Measurements from ENCODE around the gene KAZN. TPM values are rescaled to one million over a fixed set of nuclear protein-coding genes. Genes with fewer than 3 reads are reported as not detected.
"Not testable (repeated sequence)": the region's sequence is repeated elsewhere in the genome, so short reads cannot be mapped to it uniquely, and the experiment has no call there.

Gene KAZN
- total RNA-seq, 2 donors from 2014 or later: 0.22 to 0.74 TPM

DNA sequence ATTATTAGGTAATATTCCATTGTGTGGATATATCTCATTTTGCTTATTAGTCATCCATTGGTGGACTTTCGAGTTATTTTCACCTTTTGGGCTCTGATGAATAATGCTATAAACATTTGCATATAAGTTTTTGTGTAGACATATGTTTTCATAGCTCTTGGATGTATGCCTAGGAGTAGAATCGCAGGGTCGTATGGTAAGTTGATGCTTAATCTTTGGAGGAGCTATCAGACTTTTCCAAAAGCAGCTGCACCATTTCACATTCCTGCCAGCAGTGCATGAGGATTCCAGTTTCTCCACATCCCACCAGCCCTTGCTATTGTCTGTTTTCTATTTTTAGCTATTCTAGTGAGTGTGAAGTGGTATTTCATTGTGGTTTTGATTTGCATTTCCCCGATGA is 434.8 kb downstream of the KAZN start:
- Mint-ChIP-seq H3K4me1 (no peaks in the 10 kb centered on the region), H3K36me3 (ENCODE audit: low read depth) (no peaks in the 10 kb centered on the region), H3K27ac (no peak overlapping the region), H3K9me3 (no peaks in the 10 kb centered on the region), H3K27me3 (peaks cover 2% of the 10 kb centered on the region), H3K4me3 (no peak overlapping the region)
- ATAC-seq (replicated peaks): no peak

DNA sequence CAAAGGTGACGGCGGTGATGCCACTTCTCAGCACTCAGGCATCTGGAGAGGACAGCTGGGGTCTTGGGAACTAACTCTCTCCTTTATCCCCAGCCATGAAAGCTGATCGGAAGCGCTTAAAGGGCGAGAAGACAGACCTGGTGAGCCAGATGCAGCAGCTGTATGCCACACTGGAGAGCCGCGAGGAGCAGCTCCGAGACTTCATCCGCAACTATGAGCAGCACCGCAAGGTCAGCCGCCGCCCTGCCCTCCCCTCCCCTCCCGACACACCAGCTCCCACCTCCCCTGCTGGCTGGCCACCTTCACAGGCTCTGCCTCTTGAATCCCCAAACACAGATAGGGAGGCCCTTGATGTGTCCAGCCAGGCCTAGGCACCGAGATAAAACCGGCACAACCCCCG is 436.2 kb downstream of the KAZN start:
- H3K27me3 Mint-ChIP-seq: no peaks in the 10 kb centered on the region
- no peak overlapping the region for H3K4me3 Mint-ChIP-seq
- H3K36me3 Mint-ChIP-seq (ENCODE audit: low read depth): no peaks in the 10 kb centered on the region
- H3K27ac Mint-ChIP-seq: no peak overlapping the region
- ATAC-seq (replicated peaks): no peak
- H3K4me1 Mint-ChIP-seq: no peaks in the 10 kb centered on the region
- H3K9me3 Mint-ChIP-seq: no peaks in the 10 kb centered on the region

DNA sequence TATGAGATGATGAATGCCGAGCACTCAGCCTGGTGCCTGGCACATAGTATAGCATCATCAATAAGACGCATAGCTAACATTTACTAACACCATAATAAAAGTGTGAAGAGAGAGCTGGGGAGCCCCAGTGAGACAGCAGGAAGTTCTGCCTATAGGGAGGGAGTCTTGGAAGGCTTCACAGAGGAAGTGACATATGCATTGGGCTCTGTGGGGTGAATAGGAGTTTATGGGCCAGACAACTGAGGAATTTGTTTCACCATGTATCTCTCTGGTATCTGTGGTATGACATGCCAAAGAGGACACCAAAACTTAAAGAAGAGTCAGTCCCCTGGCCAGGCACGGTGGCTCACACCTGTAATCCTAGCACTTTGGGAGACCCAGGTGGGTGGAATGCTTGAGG is 436.8 kb downstream of the KAZN start:
- H3K27me3 Mint-ChIP-seq: no peaks in the 10 kb centered on the region
- no peaks in the 10 kb centered on the region for H3K9me3 Mint-ChIP-seq
- ATAC-seq (replicated peaks): no peak
- no peak overlapping the region for H3K27ac Mint-ChIP-seq
- H3K4me1 Mint-ChIP-seq: no peaks in the 10 kb centered on the region
- no peak overlapping the region for H3K4me3 Mint-ChIP-seq
- H3K36me3 Mint-ChIP-seq (ENCODE audit: low read depth): no peaks in the 10 kb centered on the region

DNA sequence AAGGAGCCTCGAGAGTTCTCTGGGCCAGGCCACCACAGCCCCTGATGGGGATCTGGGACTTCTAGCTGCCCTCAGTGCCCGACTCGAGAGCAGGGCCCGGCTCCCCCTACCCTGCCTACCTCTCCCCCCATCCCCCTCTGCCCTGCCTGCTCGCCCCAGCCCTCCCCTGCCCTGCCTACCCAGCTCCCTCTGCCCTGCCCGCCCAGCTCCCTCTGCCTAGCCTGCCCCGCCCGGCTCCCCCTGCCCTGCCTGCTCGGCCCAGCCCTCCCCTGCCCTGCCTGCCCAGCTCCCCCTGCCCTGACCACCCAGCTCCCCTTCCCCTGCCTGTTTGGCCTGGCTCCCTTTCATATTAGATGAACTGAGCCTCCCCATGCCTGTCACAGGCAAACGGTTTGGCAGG is 437.6 kb downstream of the KAZN start:
- H3K4me3 Mint-ChIP-seq: no peak overlapping the region
- H3K36me3 Mint-ChIP-seq (ENCODE audit: low read depth): no peaks in the 10 kb centered on the region
- ATAC-seq (replicated peaks): no peak
- no peaks in the 10 kb centered on the region for H3K4me1 Mint-ChIP-seq
- H3K27ac Mint-ChIP-seq: no peak overlapping the region
- H3K27me3 Mint-ChIP-seq: no peaks in the 10 kb centered on the region
- no peaks in the 10 kb centered on the region for H3K9me3 Mint-ChIP-seq

DNA sequence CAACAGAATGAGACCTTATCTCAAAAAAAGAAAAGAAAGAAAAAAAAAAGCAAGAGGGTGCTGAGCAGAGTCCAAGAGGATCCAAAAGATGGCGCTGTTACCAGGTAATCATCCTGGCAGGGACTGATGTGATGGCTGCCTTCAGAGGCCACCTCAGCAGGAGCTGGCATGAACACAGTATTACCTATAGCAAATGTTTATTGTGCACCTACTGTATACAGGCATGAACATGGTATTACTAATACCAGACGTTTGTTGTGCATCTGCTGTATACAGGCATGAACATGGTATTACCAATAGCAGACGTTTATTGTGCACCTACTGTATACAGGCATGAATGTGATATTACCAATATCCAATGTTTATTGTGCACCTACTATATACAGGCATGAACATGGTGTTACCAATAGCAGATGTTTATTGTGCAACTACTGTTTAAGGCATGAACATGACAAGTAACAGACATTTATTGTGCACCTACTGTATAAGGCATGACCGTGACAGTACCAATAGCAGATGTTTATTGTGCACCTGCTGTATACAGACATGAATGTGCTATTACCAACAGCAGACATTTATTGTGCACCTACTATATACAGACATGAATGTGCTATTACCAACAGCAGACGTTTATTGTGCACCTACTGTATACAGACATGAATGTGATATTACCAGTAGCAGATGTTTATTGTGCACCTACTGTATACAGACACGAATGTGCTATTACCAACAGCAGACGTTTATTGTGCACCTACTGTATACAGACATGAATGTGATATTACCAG is 439.9 kb downstream of the KAZN start:
- Mint-ChIP-seq H3K27ac (no peak overlapping the region), H3K27me3 (no peaks in the 10 kb centered on the region), H3K9me3 (no peaks in the 10 kb centered on the region), H3K36me3 (ENCODE audit: low read depth) (no peaks in the 10 kb centered on the region), H3K4me3 (no peak overlapping the region), H3K4me1 (no peaks in the 10 kb centered on the region)
- no peak for ATAC-seq (replicated peaks)

DNA sequence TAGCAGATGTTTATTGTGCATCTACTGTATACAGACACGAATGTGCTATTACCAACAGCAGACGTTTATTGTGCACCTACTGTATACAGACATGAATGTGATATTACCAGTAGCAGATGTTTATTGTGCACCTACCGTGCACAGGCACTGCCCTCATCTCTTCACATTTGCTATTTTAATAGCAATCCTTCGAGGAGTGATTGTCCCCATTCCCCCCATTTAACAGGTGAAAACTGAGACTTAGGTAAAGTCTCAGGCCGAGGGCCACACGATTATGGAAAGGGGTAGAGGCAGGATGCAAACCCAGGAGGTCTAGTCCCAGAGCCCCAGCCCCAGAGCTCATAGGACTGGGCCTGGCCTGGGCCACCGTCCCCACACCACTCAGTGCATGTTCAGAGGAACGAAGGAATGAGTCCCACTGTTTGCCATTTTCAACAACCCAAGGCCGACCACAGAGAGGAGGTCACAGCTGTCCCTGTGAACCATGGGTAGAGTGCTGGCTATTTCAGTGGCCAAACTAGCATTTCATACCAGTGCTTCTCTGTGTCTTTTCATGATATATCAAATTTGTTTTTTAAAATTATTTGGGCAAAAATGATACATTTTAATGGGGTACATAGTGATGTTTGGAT is 440.6 kb downstream of the KAZN start:
- no peak for ATAC-seq (replicated peaks)
- H3K4me1 Mint-ChIP-seq: no peaks in the 10 kb centered on the region
- no peaks in the 10 kb centered on the region for H3K9me3 Mint-ChIP-seq
- H3K27ac Mint-ChIP-seq: no peak overlapping the region
- no peaks in the 10 kb centered on the region for H3K27me3 Mint-ChIP-seq
- H3K4me3 Mint-ChIP-seq: no peak overlapping the region
- H3K36me3 Mint-ChIP-seq (ENCODE audit: low read depth): no peaks in the 10 kb centered on the region

DNA sequence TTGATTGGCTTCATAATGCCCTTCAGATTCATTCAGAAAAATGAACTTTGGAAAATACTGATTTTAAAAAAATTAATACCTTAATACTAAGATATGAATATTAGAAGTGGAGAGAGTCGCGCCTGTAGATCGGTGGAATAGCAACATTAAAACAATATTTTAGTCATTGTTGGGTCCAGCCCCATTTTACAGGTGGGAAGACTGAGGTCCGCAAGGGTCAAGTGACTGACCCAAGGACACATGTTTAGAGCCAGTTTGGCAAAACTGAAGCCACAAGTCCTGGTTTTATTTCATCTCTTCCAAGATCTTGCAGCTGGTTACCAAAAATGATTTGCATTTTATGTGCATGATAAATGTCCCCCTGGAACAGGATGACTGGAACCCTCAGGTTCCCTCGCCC is 441.4 kb downstream of the KAZN start:
- H3K36me3 Mint-ChIP-seq (ENCODE audit: low read depth): no peaks in the 10 kb centered on the region
- H3K4me1 Mint-ChIP-seq: no peaks in the 10 kb centered on the region
- no peak overlapping the region for H3K4me3 Mint-ChIP-seq
- no peak overlapping the region for H3K27ac Mint-ChIP-seq
- H3K27me3 Mint-ChIP-seq: no peaks in the 10 kb centered on the region
- H3K9me3 Mint-ChIP-seq: no peaks in the 10 kb centered on the region
- no peak for ATAC-seq (replicated peaks)

DNA sequence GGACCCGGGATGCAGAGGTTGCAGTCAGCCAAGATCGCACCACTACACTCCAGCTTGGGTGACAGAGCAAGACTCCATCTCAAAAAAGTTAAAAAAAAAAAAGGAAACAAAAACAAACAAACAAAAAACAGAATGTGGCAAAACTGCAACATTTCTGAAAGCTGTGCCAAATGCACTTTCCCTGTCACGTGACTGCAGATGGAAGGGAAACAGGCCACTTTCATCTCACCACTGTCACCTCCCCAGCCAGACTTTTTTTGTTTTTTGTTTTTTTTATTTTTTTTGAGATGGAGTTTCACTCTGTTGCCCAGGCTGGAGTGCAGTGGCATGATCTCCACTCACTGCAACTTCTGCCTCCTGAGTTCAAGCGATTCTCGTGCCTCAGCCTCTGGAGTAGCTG is 442.2 kb downstream of the KAZN start:
- not testable (repeated sequence) for H3K27ac Mint-ChIP-seq; H3K4me3 Mint-ChIP-seq; H3K27me3 Mint-ChIP-seq; H3K4me1 Mint-ChIP-seq; H3K36me3 Mint-ChIP-seq (ENCODE audit: low read depth); H3K9me3 Mint-ChIP-seq; ATAC-seq (replicated peaks)

DNA sequence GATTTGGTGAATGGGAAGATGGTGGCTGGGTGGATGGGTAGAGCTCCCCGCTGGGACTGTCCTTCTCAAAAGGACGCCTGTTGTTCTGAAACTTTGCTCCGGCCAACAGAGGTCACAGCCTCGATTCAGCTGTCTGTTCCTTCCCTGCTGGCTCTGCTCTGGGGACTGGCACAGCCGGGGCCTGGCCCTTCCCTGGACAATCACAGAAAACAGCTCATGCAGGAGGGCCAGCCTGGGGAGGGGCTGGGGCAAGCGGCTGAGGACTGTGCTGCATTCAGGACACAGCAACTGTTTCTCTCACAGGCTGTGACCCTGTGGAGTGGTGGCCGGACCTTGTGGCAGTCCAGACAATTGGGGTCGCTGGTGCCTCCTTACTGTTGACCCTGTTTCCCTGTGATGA is 444.4 kb downstream of the KAZN start:
- H3K4me1 Mint-ChIP-seq: no peaks in the 10 kb centered on the region
- no peak overlapping the region for H3K27ac Mint-ChIP-seq
- H3K4me3 Mint-ChIP-seq: no peak overlapping the region
- H3K36me3 Mint-ChIP-seq (ENCODE audit: low read depth): no peaks in the 10 kb centered on the region
- no peaks in the 10 kb centered on the region for H3K27me3 Mint-ChIP-seq
- ATAC-seq (replicated peaks): no peak
- no peaks in the 10 kb centered on the region for H3K9me3 Mint-ChIP-seq

DNA sequence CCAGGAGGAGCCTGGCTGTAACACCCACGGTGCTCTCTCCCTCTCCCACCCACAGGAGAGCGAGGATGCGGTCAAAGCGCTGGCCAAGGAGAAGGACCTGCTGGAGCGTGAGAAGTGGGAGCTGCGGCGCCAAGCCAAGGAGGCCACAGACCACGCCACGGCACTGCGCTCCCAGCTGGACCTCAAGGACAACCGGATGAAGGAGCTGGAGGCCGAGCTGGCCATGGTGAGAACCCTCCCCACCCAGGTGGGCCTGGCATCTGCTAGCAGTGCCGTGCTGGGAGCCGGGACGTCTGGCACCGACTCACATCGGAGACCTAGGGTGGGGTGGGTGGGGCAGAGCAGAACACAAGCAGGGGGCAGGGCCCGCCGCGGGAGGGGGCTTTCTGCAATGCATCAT is 445.4 kb downstream of the KAZN start:
- Mint-ChIP-seq H3K4me3 (no peak overlapping the region), H3K27me3 (no peaks in the 10 kb centered on the region), H3K9me3 (no peaks in the 10 kb centered on the region), H3K36me3 (ENCODE audit: low read depth) (no peaks in the 10 kb centered on the region), H3K4me1 (no peaks in the 10 kb centered on the region), H3K27ac (no peak overlapping the region)
- ATAC-seq (replicated peaks): no peak

DNA sequence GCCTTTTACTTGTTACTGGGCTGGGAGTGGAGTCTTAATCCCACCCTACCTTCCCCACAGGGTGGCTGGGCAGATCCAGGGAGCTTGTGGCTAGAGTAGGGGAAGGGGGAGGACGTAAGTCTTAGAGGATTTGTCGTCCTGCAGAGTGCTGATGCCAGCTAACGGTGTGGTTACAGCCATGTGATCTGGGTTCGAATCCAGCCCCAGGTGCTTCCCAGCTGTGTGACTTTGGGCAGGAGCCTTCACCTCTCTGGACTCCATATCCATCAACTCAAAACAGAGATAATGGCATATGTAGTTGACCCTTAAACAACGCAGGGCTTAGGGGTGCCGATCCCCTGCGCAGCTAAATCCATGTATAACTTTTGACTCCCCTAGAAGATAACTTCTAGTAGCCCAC is 446.6 kb downstream of the KAZN start:
- Mint-ChIP-seq H3K4me3 (no peak overlapping the region), H3K27me3 (no peaks in the 10 kb centered on the region), H3K27ac (no peak overlapping the region), H3K9me3 (no peaks in the 10 kb centered on the region), H3K36me3 (ENCODE audit: low read depth) (no peaks in the 10 kb centered on the region), H3K4me1 (no peaks in the 10 kb centered on the region)
- ATAC-seq (replicated peaks): no peak

DNA sequence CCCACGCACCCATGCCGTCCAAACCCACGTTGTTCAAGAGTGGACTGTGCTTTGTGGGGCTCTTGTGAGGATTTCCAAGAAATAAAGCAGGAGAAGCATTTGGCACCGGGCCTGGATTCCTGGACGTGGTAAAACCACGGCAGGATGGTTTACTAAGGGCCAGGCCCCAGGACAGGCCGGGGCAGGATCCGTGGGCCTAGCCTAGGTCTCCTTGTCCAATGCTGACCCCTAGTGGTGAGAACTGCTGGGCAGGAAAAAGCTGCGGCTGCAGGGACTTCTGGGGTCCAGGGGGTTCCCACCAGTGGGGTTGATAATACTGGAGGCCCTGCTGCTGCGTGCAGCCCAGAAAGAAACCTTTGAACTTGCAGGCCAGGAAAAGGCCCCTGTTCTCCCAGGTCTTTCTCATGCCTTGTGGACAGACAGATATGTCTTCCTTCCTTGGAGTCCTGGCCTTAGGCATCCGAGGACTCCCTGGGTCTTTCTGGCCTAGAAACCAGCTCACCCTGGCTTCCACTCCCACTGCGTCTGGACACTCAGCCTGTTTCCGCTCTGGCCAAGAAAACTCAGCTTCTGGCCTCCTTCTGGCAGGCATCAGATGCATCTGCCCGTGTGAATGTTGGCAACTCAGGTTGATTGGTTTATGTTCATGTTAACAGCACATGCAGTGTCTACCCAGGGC is 448.1 kb downstream of the KAZN start:
- Mint-ChIP-seq H3K4me3 (no peak overlapping the region), H3K27me3 (no peaks in the 10 kb centered on the region), H3K4me1 (no peaks in the 10 kb centered on the region), H3K27ac (no peak overlapping the region), H3K36me3 (ENCODE audit: low read depth) (no peaks in the 10 kb centered on the region), H3K9me3 (peaks cover under 1% of the 10 kb centered on the region)
- ATAC-seq (replicated peaks): peak; percentile 40

DNA sequence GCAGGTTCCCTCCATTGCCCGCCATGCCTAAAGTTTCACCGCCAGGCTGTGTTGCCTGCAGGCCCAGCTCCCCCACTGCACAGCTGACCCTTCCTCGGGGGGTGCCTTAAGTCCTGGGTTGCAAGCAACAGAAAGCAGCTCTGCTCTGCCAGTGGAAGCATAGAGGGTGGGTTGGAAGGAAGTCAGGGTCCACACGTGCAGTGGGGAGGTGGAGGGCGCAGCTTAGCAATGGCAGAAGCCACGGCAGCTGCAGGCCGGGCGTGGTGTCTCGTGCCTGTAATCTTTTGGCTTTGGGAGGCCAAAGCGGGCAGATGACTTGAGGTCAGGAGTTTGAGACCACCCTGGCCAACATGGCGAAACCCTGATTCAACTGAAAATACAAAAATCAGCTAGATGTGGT is 448.8 kb downstream of the KAZN start:
- Mint-ChIP-seq H3K27me3 (no peaks in the 10 kb centered on the region), H3K4me1 (no peaks in the 10 kb centered on the region), H3K9me3 (peaks cover 5% of the 10 kb centered on the region), H3K4me3 (no peak overlapping the region), H3K36me3 (ENCODE audit: low read depth) (no peaks in the 10 kb centered on the region), H3K27ac (no peak overlapping the region)
- no peak for ATAC-seq (replicated peaks)

DNA sequence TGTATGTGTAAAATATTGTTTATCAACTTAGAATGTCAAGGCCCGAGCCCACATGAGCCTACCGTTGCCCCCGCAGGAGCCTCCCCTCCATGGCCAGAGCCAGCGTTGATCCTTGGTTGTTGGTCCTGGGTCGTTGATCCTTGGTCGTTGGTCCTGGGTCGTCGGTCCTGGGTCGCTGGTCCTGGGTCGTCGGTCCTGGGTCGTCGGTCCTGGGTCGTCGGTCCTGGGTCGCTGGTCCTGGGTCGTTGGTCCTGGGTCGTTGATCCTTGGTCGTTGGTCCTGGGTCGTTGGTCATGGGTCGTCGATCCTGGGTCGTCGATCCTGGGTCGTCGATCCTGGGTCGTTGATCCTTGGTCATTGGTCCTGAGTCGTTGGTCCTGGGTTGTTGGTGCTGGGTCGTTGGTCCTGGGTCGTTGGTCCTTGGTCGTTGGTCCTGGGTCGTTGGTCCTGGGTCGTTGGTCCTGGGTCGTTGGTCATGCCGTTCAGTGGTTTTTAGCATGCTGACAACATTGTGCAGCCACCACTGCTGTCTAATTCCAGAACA is 450.0 kb downstream of the KAZN start:
- Mint-ChIP-seq H3K27me3 (no peaks in the 10 kb centered on the region), H3K27ac (no peak overlapping the region), H3K36me3 (ENCODE audit: low read depth) (no peaks in the 10 kb centered on the region), H3K4me3 (no peak overlapping the region), H3K9me3 (peaks cover 5% of the 10 kb centered on the region), H3K4me1 (no peaks in the 10 kb centered on the region)
- ATAC-seq (replicated peaks): no peak

DNA sequence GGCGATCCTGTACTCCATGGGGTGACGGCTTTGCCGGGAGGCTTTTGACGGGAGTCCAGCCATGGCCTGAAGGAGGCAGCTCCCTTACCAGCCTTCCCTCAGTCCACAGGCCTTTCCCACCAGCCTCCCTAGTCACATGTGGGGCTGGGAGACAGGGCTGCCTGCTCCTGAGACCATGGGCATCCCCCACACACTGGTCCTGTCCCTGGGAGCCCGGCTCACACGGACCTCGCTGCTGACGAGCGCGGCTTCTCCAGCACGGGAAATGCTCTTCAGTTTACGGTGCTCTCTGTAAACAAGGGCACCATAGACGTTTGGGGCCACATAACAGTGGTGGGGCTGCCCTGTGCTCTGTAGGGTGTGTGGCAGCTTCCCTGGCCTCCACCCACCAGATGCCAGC is 450.6 kb downstream of the KAZN start:
- Mint-ChIP-seq H3K27me3 (no peaks in the 10 kb centered on the region), H3K4me3 (no peak overlapping the region), H3K36me3 (ENCODE audit: low read depth) (no peaks in the 10 kb centered on the region), H3K9me3 (peaks cover 5% of the 10 kb centered on the region), H3K4me1 (no peaks in the 10 kb centered on the region), H3K27ac (no peak overlapping the region)
- no peak for ATAC-seq (replicated peaks)
